Tibial artery (tissue), 4 donors: ENCODE data around the gene EPHB1.

ENCODE experiments used
- DNase-seq, 2 donors: peaks; one replicate each; pipeline ENCODE4 v3.0.0-alpha.2; 2019
- H3K27ac ChIP-seq, 2 donors: fragments of 200-600 bp; sonication (generic) in 1 of 2; 1 replicate in 1 of 2; 2 replicates in 1 of 2; pipeline ENCODE4 v1.5.1; 2018 to 2019; ENCODE audit warnings: mild to moderate bottlenecking in 1 of 2
- H3K27me3 ChIP-seq, 2 donors: fragments of 200-600 bp; sonication (generic) in 1 of 2; one replicate each; pipeline versions ENCODE4 v1.5.1 to v1.6.0; 2016 to 2019
- H3K36me3 ChIP-seq, 3 donors: fragments of 200-600 bp; sonication (generic) in 2 of 3; one replicate each; pipeline ENCODE4 v1.5.1; 2016 to 2019; ENCODE audit warnings: mild to moderate bottlenecking in 2 of 3
- H3K4me1 ChIP-seq, 4 donors: fragments of 200-600 bp; sonication (generic) in 2 of 4; 1 replicate in 3 of 4; 2 replicates in 1 of 4; pipeline ENCODE4 v1.5.1; 2016 to 2019
- H3K4me3 ChIP-seq, 2 donors: fragments of 200-600 bp; sonication (generic) in 1 of 2; 1 replicate in 1 of 2; 2 replicates in 1 of 2; pipeline ENCODE4 v1.5.1; 2018 to 2019; ENCODE audit warnings: mild to moderate bottlenecking in 2 of 2
- H3K9me3 ChIP-seq, 3 donors: fragments of 200-600 bp; sonication (generic) in 1 of 3; one replicate each; pipeline ENCODE4 v1.5.1; 2016 to 2019
- CTCF ChIP-seq, 2 experiments: fragments of 200-600 bp in 1 of 2; fragments of 450-650 bp in 1 of 2; IDR thresholded peaks; one replicate each; pipeline ENCODE4 v1.5.1; 2017 to 2019; ENCODE audit warnings: antibody characterized with exemption in 2 of 2, mild to moderate bottlenecking in 1 of 2, moderate library complexity in 1 of 2
- intact Hi-C: fragments of 100-400 bp; cut with DNase I; formaldehyde crosslinking; loops from one replicate; pipeline ENCODE4 v1.15.0; 2023; ENCODE audit warnings: low total_unique reads

Gene EPHB1

DNA sequence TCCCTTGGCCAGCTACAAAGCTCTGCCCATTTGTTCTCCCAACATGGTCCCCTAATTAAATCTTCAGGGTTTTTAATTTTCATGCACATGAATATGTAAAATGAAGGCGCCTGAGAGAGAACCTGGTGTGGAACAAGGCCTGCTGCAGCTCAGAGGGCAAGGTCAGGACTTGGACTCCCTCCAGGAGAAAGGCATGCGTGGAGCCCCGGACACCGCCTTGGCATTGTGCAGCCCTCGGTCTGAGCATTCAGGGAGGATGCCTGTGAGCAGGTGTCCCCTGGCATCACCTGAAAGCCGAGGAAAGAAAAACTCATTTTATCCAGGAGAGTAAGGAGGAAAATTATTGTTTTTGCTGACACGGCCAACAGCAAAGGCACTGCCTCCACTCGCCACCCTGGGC, 33.8 kb upstream of the EPHB1 start:
- H3K27ac ChIP-seq: no peak overlapping the region
- H3K36me3 ChIP-seq: no peaks in the 10 kb centered on the region
- no peaks in the 10 kb centered on the region for H3K27me3 ChIP-seq
- no peak for TF ChIP-seq CTCF (IDR thresholded peaks at IDR 0.05)
- no peak overlapping the region for H3K4me3 ChIP-seq
- no peaks in the 10 kb centered on the region for H3K9me3 ChIP-seq
- DNase-seq: no peak
- H3K4me1 ChIP-seq: no peaks in the 10 kb centered on the region
- intact Hi-C loops: no loop called here

GRCh38 chr3:134762016-134762415, 33.0 kb upstream of the EPHB1 start:
- intact Hi-C loops: no loop called here
- no peak for DNase-seq
- H3K27me3 ChIP-seq: no peaks in the 10 kb centered on the region
- H3K4me3 ChIP-seq: no peak overlapping the region
- H3K4me1 ChIP-seq: no peaks in the 10 kb centered on the region
- no peak for TF ChIP-seq CTCF (IDR thresholded peaks at IDR 0.05)
- H3K27ac ChIP-seq: no peak overlapping the region
- no peaks in the 10 kb centered on the region for H3K9me3 ChIP-seq
- H3K36me3 ChIP-seq: no peaks in the 10 kb centered on the region

- Histone ChIP-seq H3K4me1 (no peaks in the 10 kb centered on the region), H3K36me3 (no peaks in the 10 kb centered on the region), H3K27ac (no peak overlapping the region), H3K27me3 (no peaks in the 10 kb centered on the region), H3K4me3 (no peak overlapping the region), H3K9me3 (no peaks in the 10 kb centered on the region)
- intact Hi-C loops: no loop called here
- TF ChIP-seq CTCF (IDR thresholded peaks at IDR 0.05): no peak
- DNase-seq: no peak
These were observed 29.6 kb upstream of the EPHB1 start for GRCh38 chr3:134765468-134765867.

DNA sequence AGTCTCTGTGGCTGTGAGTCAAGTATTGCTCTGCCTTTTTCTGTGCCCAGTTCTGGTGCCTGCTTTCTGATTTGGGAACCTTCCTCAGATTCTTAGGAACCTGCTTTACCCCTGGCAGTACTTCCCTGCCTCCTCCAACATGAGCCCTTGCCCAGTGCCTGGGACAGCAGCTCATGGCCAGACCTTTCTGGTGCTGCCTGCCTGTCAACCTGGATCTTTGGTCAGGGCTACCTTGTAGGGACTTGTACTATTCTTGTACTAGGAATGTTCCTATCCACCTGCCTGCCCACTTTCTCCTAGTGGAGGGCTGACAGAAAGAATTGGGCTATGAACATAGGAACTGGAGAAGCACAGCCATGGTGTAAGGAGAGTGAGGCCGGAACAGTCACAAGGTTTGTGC, 28.8 kb upstream of the EPHB1 start:
- intact Hi-C loops: no loop called here
- H3K27me3 ChIP-seq: no peaks in the 10 kb centered on the region
- no peak for TF ChIP-seq CTCF (IDR thresholded peaks at IDR 0.05)
- H3K36me3 ChIP-seq: no peaks in the 10 kb centered on the region
- no peak for DNase-seq
- no peak overlapping the region for H3K27ac ChIP-seq
- H3K9me3 ChIP-seq: no peaks in the 10 kb centered on the region
- H3K4me3 ChIP-seq: no peak overlapping the region
- H3K4me1 ChIP-seq: no peaks in the 10 kb centered on the region

- H3K4me1 ChIP-seq: no peaks in the 10 kb centered on the region
- no peak for TF ChIP-seq CTCF (IDR thresholded peaks at IDR 0.05)
- no peak overlapping the region for H3K4me3 ChIP-seq
- no peaks in the 10 kb centered on the region for H3K27me3 ChIP-seq
- no peak for DNase-seq
- no peaks in the 10 kb centered on the region for H3K36me3 ChIP-seq
- intact Hi-C loops: no loop called here
- H3K27ac ChIP-seq: no peak overlapping the region
- H3K9me3 ChIP-seq: no peaks in the 10 kb centered on the region
These were observed 26.9 kb upstream of the EPHB1 start for GRCh38 chr3:134768116-134768515.

- no peak for DNase-seq
- intact Hi-C loops: no loop called here
- Histone ChIP-seq H3K27me3 (no peaks in the 10 kb centered on the region), H3K4me1 (no peaks in the 10 kb centered on the region), H3K9me3 (no peaks in the 10 kb centered on the region), H3K4me3 (no peak overlapping the region), H3K27ac (no peak overlapping the region), H3K36me3 (no peaks in the 10 kb centered on the region)
- no peak for TF ChIP-seq CTCF (IDR thresholded peaks at IDR 0.05)
These were observed 26.2 kb upstream of the EPHB1 start for GRCh38 chr3:134768837-134769236.
